ENCODE data around the gene GAL3ST3. TPM values are rescaled to one million over a fixed set of nuclear protein-coding genes. Genes with fewer than 3 reads are reported as not detected.

GAL3ST3 gene
- total RNA-seq, 2 experiments from 2014 or later = not detected

DNA sequence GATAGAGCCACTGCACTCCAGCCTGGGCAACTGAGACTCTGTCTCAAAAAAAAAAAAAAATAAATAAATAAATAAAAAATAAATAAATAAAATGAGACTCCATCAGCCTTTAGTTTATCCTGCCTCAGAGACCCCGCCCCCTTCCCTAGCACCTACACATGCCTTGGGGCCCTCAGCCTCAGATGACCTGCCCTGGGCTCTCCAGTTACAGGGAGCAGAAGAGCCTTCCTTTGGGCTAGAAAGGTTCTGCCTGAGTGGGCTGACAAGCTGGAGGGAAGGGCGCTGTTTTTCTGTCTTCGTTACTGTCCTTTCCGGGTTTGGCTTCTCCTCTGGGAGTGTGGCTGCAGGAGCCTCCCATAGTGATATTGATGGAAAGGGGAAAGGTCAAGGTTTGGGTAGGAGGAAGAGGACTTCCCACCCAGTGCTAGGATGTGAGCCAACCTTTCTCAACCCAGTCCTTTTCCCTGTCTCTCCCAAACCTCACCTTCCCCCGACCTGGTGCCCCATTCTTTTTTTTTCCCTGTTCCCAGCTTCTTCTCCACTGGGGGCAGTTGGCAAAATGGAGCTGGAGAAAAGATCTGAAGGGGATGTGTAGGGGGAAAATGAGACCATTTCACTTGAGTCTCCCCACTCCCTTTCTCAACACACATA is 1.7 kb upstream of the GAL3ST3 start:
- peaks cover 24% of the 10 kb centered on the region for H3K36me3 Mint-ChIP-seq
- peak overlapping the region; percentile 19 for H3K27ac Mint-ChIP-seq
- ATAC-seq = no peak
- CTCF ChIA-PET = interaction anchor here (0.9 to 8.4 kb wide), 10 partner anchors 15 to 424 kb away, joined by 3 to 93 read pairs (median 6); partner anchors contain the start of genes KAT5 and MUS81
- H3K4me3 Mint-ChIP-seq = peak overlapping the region; percentile 89
- H3K9me3 Mint-ChIP-seq (ENCODE audit: low read depth) = no peaks in the 10 kb centered on the region
- H3K4me1 Mint-ChIP-seq = peaks cover 35% of the 10 kb centered on the region
- H3K27me3 Mint-ChIP-seq = no peaks in the 10 kb centered on the region
- no peak for DNase-seq

DNA sequence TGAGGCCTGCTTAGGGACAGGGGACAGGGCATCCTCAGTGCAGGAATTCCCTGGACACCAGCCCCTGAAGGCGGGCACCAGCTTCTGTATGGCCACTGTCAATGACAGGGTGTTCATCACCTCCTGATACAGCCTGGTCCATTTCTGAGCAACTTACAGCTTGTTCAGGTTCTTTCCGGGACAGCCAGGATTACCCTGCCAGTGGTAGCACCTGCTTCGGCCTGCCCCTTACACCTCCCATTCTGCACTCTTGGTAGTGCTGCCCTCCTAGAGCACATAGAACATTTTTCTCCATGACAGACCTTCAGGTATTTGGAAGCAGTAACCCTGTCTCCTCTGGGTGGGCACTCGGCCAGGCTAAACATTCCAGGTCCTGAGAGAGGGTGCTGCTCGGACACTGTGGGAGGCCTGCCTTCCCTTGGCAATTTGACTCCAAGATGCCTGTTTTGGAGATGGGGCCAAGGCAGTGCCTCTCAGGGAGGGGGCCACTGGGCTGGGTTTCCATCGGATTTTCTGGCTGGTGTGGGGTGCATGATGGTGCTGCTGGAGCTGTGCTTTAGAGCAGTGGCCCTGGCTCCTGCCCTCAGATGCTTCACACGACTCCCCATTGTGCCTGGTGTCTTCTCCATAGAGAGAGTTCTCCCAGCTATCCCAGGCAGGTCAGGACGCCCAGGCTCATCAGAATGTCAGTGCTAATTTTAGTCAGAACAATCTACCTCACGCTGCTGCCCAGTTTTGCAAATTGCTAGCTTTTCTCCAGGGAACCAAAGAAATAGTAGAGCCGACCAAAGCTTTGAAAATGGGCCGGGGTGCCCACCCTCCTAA is 1.2 kb downstream of the GAL3ST3 start:
- Mint-ChIP-seq H3K4me3 (no peak overlapping the region), H3K36me3 (peaks cover 5% of the 10 kb centered on the region), H3K9me3 (ENCODE audit: low read depth) (no peaks in the 10 kb centered on the region), H3K27ac (no peak overlapping the region), H3K27me3 (no peaks in the 10 kb centered on the region), H3K4me1 (peaks cover 32% of the 10 kb centered on the region)
- no peak for DNase-seq
- no peak for ATAC-seq
- CTCF ChIA-PET = interaction anchor here (2.5 to 4.9 kb wide), 2 partner anchors 26 to 39 kb away, joined by 6 to 51 read pairs; no protein-coding TSS in a partner anchor

DNA sequence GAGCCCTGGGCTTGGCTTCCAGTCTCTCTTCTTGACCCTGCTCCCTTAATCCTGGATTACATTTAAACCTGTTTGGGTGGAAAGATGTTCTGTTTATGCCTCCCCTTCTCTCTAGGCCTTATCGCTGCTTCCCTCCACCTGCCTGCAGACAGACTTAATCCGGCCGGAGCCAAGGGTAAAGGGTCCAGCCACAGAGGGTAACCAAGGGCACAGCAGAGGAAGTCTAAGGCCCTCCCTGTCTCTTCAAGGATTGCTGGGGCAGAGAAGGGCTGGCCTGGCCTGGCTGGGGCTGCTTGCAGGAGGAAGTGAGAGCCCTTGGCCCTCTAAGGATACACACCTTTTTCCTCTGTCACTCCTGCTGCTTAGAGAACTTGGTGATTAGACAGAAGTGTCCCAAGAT is 2.1 kb downstream of the GAL3ST3 start:
- Mint-ChIP-seq H3K36me3 (no peaks in the 10 kb centered on the region), H3K27me3 (no peaks in the 10 kb centered on the region), H3K4me3 (no peak overlapping the region), H3K4me1 (peaks cover 28% of the 10 kb centered on the region), H3K9me3 (ENCODE audit: low read depth) (no peaks in the 10 kb centered on the region), H3K27ac (no peak overlapping the region)
- CTCF ChIA-PET = interaction anchor here (1.4 to 4.9 kb wide), 4 partner anchors 12 to 38 kb away, joined by 5 to 51 read pairs (median 18); partner anchors contain the start of gene PACS1
- ATAC-seq = no peak
- no peak for DNase-seq

DNA sequence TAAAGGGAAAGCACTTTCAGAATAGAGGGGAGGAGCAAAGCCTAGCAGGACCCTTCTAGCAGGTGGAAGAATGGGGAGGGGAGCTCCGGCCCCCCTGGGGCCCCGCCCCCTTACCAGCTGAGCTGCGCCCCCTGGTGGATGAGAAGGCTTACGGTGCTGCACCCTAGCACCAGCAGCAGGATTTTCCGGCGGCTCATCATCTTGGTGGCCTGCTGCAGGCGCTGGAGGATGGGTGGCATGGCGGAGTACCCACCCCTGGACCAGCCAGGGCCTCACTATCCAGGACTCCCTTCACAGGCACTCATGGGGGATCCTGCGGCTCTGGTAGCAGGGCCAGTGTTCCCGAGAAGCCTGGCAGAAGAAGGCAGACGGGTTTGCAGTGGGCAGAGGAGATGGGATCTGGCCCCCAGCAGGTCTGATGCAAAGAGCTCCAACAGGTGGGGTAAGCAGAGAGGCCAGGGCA is 3.8 kb downstream of the GAL3ST3 start:
- Mint-ChIP-seq H3K27ac (no peak overlapping the region), H3K36me3 (no peaks in the 10 kb centered on the region), H3K4me3 (no peak overlapping the region), H3K4me1 (peaks cover 17% of the 10 kb centered on the region), H3K9me3 (ENCODE audit: low read depth) (no peaks in the 10 kb centered on the region), H3K27me3 (peaks cover 2% of the 10 kb centered on the region)
- CTCF ChIA-PET = interaction anchor here (0.6 to 4.9 kb wide), 39 partner anchors 9 to 505 kb away, joined by 3 to 51 read pairs (median 4); partner anchors contain the start of genes AP5B1, BANF1, CST6 and FIBP
- ATAC-seq (peak; percentile 96), DNase-seq (peak; percentile 86)

DNA sequence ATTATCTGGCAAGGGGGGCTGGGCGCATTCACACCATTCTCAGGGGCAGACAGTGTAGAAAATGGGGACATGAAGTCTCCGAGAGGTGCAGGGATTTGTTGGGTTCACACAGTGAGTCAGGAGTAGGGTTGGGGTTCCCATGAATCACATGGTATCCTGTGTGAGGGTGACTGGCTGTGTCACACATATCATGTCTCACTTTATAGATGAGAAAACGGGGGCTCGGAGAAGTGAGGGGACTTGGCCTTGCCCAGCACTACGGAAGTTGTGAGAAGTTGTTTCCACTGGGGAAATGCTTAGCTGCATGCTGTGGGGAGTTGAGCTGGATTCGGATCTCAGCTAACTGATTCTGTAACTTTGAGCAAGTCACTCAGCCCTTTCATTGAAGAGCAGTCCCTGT is 4.2 kb downstream of the GAL3ST3 start:
- no peak for DNase-seq
- Mint-ChIP-seq H3K27me3 (peaks cover 6% of the 10 kb centered on the region), H3K4me3 (no peak overlapping the region)

DNA sequence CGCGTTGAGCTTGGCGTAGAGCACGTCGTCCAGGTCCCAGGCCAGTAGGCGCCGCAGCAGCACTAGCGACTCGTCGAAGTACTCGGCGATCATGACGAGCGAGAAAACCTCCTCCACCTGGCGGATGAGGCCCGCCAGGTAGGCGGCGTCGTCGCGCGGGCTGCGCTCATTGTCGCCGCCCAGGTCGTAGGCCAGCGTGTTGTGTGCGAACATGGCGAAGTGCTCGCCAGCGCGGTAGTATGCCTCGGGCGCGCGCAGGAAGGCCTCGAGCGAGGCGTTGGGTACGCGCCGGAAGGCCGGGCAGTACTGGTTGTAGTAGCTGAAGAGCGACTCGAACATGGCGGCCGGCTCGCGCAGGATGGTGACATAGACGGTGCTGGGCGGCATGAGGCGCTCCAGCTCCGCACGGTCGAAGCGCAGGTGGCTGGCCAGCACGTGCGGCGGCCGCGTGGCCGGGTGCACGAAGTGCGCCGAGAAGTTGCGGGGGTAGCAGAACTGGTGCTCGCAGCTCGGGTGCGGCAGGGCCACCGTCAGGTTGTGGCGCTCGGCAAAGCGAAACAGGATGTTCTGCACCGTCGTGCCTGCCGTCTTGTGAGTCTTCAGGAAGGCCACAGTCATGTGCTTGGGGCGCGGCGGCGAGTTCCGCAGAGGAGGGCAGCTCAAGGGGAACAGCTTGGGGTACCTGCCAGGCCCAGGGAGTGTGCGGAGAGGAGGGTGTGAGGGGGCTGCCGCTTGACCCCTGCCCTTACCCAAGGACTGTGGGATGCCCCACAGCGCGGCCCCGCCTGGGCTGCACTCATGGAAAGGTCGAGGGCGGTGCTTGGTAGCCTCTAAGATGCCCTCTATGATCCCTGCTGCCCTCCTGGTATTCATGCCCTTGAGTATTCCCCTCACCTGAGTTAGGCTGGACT is 5.7 kb downstream of the GAL3ST3 start:
- DNase-seq (no peak), ATAC-seq (no peak)
- H3K4me1 Mint-ChIP-seq = peaks cover 12% of the 10 kb centered on the region
- CTCF ChIA-PET = interaction anchor here (1.1 to 3.5 kb wide), 8 partner anchors 11 to 246 kb away, joined by 3 to 35 read pairs (median 6); partner anchors contain the start of genes FIBP, PACS1, SF3B2 and YIF1A
- no peak overlapping the region for H3K27ac Mint-ChIP-seq
- H3K9me3 Mint-ChIP-seq (ENCODE audit: low read depth) = no peaks in the 10 kb centered on the region
- H3K27me3 Mint-ChIP-seq = peaks cover 11% of the 10 kb centered on the region
- no peaks in the 10 kb centered on the region for H3K36me3 Mint-ChIP-seq
- H3K4me3 Mint-ChIP-seq = no peak overlapping the region

More for the DNA sequence above, 4.2 kb downstream of the GAL3ST3 start:
- peak; percentile 45 for ATAC-seq
- no peaks in the 10 kb centered on the region for H3K36me3 Mint-ChIP-seq
- no peaks in the 10 kb centered on the region for H3K9me3 Mint-ChIP-seq (ENCODE audit: low read depth)
- H3K4me1 Mint-ChIP-seq = peaks cover 15% of the 10 kb centered on the region
- H3K27ac Mint-ChIP-seq = no peak overlapping the region
- CTCF ChIA-PET = interaction anchor here (0.6 to 4.9 kb wide), 39 partner anchors 9 to 505 kb away, joined by 3 to 51 read pairs (median 4); partner anchors contain the start of genes AP5B1, BANF1, CST6 and FIBP

DNA sequence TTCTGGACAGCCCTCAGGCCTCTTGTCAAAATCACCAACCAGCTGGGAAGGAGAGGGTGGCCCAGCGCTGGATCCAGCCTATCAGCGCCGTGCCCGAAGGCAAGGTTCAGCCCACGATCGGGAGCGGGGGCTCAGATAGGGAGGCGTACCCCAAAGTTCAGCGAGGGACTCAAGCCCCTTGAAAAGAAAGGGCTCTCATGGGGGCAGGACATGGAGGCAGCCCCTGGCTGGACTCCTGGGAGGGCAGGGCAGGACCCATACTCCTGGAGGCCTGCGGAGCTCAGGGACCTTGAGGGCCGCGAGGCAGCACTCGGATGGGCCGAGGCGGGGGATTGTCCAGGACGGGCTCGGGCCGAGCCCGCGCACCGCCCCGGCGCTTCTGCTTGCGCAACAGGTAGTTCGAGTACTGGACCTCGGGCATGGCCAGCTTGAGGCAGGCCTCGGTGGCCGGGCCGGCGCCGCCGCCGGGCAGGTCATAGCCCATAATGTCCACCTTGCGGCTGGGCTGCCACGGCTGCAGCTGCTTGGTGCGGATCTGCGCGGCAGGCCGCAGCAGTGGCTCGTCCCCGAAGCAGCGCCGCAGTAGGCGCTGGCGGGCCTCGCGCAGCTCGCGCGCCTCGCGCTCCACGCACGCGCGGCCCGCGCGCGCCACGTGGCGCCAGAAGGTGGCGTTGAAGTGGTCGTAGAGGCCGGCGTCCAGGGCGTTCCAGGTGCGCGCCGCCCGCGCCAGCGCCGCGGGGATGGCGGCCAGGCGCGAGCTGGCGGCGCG is 6.5 kb downstream of the GAL3ST3 start:
- peaks cover 11% of the 10 kb centered on the region for H3K27me3 Mint-ChIP-seq
- no peak for ATAC-seq
- no peak for DNase-seq
- no peak overlapping the region for H3K4me3 Mint-ChIP-seq
- H3K36me3 Mint-ChIP-seq = no peaks in the 10 kb centered on the region
- peaks cover 12% of the 10 kb centered on the region for H3K4me1 Mint-ChIP-seq
- no peaks in the 10 kb centered on the region for H3K9me3 Mint-ChIP-seq (ENCODE audit: low read depth)
- CTCF ChIA-PET = interaction anchor here (1.5 kb wide), 1 partner anchor 154 kb away, joined by 4 read pairs; the partner anchor contains the start of gene FIBP
- H3K27ac Mint-ChIP-seq = no peak overlapping the region

DNA sequence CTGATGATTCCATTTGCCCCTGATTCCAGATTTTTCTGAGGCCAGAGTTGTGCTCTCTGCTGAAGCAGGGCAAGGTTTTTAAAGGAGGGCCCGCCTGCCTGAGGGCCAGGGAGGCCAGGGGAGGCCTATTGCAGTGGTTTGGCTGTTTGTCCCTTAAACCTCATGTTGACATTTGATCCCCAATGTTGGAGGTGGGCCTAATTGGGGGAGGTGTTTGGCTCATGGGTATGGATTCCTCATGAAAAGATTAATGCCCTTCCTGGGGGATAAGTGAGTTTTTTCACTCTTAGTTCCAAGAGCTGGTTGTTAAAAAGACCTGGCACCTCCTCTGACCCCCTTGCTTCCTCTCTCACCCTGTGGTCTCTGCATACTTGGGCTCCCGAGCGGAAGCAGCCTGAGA is 9.2 kb downstream of the GAL3ST3 start:
- Mint-ChIP-seq H3K27ac (no peak overlapping the region), H3K27me3 (peaks cover 19% of the 10 kb centered on the region), H3K36me3 (no peaks in the 10 kb centered on the region), H3K4me3 (no peak overlapping the region), H3K4me1 (peaks cover 3% of the 10 kb centered on the region), H3K9me3 (ENCODE audit: low read depth) (no peaks in the 10 kb centered on the region)
- CTCF ChIA-PET = interaction anchor here (2.2 kb wide), 1 partner anchor 17 kb away, joined by 12 read pairs; no protein-coding TSS in a partner anchor
- no peak for ATAC-seq
- DNase-seq = no peak

DNA sequence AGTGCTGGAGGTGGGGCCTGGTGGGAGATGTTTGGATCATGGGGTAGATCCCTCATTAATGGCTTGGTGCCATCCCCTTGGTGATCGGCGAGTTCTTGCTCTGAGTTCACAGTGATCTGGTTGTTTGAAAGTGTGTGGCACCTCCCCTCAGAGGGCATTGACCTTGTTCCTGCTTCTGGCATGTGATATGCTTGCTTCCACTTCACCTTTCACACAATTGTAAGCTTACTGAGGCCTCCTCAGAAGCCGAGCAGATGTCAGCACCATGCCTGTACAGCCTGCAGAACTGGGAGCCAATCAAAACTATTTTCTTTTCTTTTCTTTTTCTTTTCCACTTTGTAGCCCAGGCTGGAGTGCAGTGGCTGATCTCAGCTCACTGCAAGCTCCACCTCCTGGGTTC is 11.6 kb downstream of the GAL3ST3 start:
- H3K4me3 Mint-ChIP-seq = no peak overlapping the region
- DNase-seq = no peak
- no peak overlapping the region for H3K27ac Mint-ChIP-seq
- no peaks in the 10 kb centered on the region for H3K9me3 Mint-ChIP-seq (ENCODE audit: low read depth)
- H3K4me1 Mint-ChIP-seq = no peaks in the 10 kb centered on the region
- CTCF ChIA-PET = interaction anchor here (0.7 to 2.6 kb wide), 3 partner anchors 8 to 524 kb away, joined by 3 to 15 read pairs (median 12); no protein-coding TSS in a partner anchor
- H3K36me3 Mint-ChIP-seq = no peaks in the 10 kb centered on the region
- H3K27me3 Mint-ChIP-seq = peaks cover 22% of the 10 kb centered on the region
- no peak for ATAC-seq

DNA sequence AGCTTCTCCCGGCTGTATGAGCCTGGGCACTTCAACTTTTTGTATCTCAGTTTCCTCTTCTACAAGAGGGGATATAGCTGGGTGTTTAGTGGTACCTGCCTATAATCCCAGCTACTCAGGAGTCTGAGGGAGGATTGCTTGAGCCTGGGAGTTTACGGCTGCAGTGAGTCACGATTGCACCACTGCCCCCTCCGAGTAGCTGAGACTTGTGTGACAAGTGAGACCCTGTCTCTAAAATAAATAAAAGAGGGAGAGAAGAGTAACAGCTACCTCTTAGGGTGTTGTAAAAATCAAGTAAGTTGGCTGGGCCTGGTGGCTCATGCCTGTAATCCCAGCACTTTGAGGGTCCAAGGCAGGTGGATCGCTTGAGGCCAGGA is 12.6 kb downstream of the GAL3ST3 start:
- no peaks in the 10 kb centered on the region for H3K9me3 Mint-ChIP-seq (ENCODE audit: low read depth)
- H3K36me3 Mint-ChIP-seq = no peaks in the 10 kb centered on the region
- no peaks in the 10 kb centered on the region for H3K4me1 Mint-ChIP-seq
- DNase-seq (no peak), ATAC-seq (no peak)
- H3K27me3 Mint-ChIP-seq = peaks cover 22% of the 10 kb centered on the region
- CTCF ChIA-PET = interaction anchor here (1.6 to 2.6 kb wide), 3 partner anchors 9 to 15 kb away, joined by 3 to 15 read pairs (median 8); no protein-coding TSS in a partner anchor
- H3K27ac Mint-ChIP-seq = no peak overlapping the region
- H3K4me3 Mint-ChIP-seq = no peak overlapping the region

DNA sequence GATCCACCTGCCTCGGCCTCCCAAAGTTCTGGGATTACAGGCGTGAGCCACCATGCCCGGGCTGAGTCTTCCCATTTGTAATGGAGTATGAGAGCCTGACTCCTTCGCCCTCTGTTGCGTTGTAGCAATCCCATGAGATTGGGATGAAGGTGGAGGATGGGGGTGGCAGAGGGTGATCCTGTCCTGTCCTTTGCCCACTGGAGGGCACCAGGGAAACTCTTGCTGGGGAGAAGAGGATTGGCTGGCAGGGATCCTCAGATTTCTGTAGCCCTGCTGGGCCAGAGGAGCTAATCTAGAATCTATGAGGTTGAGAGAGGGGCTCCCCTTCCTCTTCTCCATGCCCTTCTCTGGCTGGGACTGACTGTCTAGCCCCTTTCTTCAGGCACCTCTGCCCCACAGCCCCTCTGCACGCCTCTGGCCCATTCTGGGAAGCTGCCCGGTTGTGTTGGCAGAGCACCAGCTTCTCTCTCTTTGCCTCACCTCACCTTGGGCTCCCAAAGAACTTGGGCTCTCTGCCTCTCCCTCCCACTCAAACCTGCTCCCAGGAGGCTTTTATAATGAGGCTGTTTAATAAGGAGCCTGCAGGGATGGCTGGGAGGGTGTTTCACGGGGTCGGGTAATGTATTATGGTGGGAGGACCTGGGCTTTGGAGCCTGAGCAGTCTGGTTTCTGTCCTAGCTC is 13.2 kb downstream of the GAL3ST3 start:
- Mint-ChIP-seq H3K4me3 (no peak overlapping the region), H3K27ac (no peak overlapping the region), H3K27me3 (peaks cover 22% of the 10 kb centered on the region), H3K36me3 (no peaks in the 10 kb centered on the region), H3K9me3 (ENCODE audit: low read depth) (no peaks in the 10 kb centered on the region), H3K4me1 (no peaks in the 10 kb centered on the region)
- ATAC-seq (no peak), DNase-seq (no peak)
- CTCF ChIA-PET = interaction anchor here (1.6 to 2.6 kb wide), 3 partner anchors 9 to 16 kb away, joined by 3 to 15 read pairs (median 8); no protein-coding TSS in a partner anchor

All from activated CD8-positive, alpha-beta memory T cell treated with anti-CD3 and anti-CD28 coated beads, Interleukin-2, amount 10 ng/mL, durations not matched to agents 7 days and 5 days (primary cell).